ENCODE data around the gene GPER1. TPM values are rescaled to one million over a fixed set of nuclear protein-coding genes. Genes with fewer than 3 reads are reported as not detected.
"Not testable (repeated sequence)": the region's sequence is repeated elsewhere in the genome, so short reads cannot be mapped to it uniquely, and the experiment has no call there.

Gene GPER1
- total RNA-seq, 1 donor from 2014 or later: 1.2 TPM

- no peak overlapping the region for H2AFZ ChIP-seq (replicated peaks)
- Mint-ChIP-seq H3K4me3 (no peak overlapping the region), H3K4me1 (peaks cover 22% of the 10 kb centered on the region), H3K9me3 (peaks cover 3% of the 10 kb centered on the region), H3K27ac (no peak overlapping the region), H3K27me3 (ENCODE audit: insufficient read depth, low read depth) (peaks cover 11% of the 10 kb centered on the region), H3K36me3 (no peaks in the 10 kb centered on the region)
- no peak for DNase-seq (ENCODE audit: low spot score)
- H3K4me3 ChIP-seq: no peak overlapping the region
- H4K20me1 ChIP-seq (ENCODE audit: low read depth): peaks cover 5% of the 10 kb centered on the region
- peaks cover 7% of the 10 kb centered on the region for H3K4me1 ChIP-seq
- no peaks in the 10 kb centered on the region for H3K36me3 ChIP-seq
- TF ChIP-seq EZH2phosphoT487 (IDR thresholded peaks at IDR 0.05) (no peak), EZH2 (IDR thresholded peaks at IDR 0.05) (no peak), CTCF (IDR thresholded peaks at IDR 0.05) (no peak)
- no peaks in the 10 kb centered on the region for H3K9me3 ChIP-seq (ENCODE audit: low read depth)
- no peak overlapping the region for H3K9ac ChIP-seq
- H3K4me2 ChIP-seq: no peak overlapping the region
- no peaks in the 10 kb centered on the region for H3K27me3 ChIP-seq
- peaks cover 11% of the 10 kb centered on the region for H3F3A ChIP-seq (ENCODE audit: low read depth)
- H3K79me2 ChIP-seq (ENCODE audit: low read depth): peaks cover 3% of the 10 kb centered on the region
- no peak overlapping the region for H3K27ac ChIP-seq
Measured at GRCh38 chr7:1071731-1072254, 16.1 kb upstream of the GPER1 start.

GRCh38 chr7:1073142-1073977, 14.6 kb upstream of the GPER1 start:
- H3K4me3 Mint-ChIP-seq: peak overlapping the region; percentile 55
- Histone ChIP-seq H3K27me3 (no peaks in the 10 kb centered on the region), H2AFZ (replicated peaks) (no peak overlapping the region), H3K36me3 (no peaks in the 10 kb centered on the region), H3K9me3 (ENCODE audit: low read depth) (no peaks in the 10 kb centered on the region), H3F3A (ENCODE audit: low read depth) (peaks cover 11% of the 10 kb centered on the region), H3K4me2 (peak overlapping the region; percentile 6), H3K9ac (no peak overlapping the region), H3K27ac (no peak overlapping the region), H3K79me2 (ENCODE audit: low read depth) (peaks cover 3% of the 10 kb centered on the region), H3K4me3 (no peak overlapping the region), H4K20me1 (ENCODE audit: low read depth) (peaks cover 6% of the 10 kb centered on the region), H3K4me1 (peaks cover 7% of the 10 kb centered on the region)
- peak; percentile 70 for DNase-seq (ENCODE audit: low spot score)
- H3K9me3 Mint-ChIP-seq: peaks cover 3% of the 10 kb centered on the region
- H3K4me1 Mint-ChIP-seq: peaks cover 28% of the 10 kb centered on the region
- H3K36me3 Mint-ChIP-seq: no peaks in the 10 kb centered on the region
- H3K27me3 Mint-ChIP-seq (ENCODE audit: insufficient read depth, low read depth): peaks cover 11% of the 10 kb centered on the region
- peak overlapping the region; percentile 95 for H3K27ac Mint-ChIP-seq
- TF ChIP-seq EZH2 (IDR thresholded peaks at IDR 0.05) (no peak), CTCF (IDR thresholded peaks at IDR 0.05) (no peak), EZH2phosphoT487 (IDR thresholded peaks at IDR 0.05) (no peak)

GRCh38 chr7:1074018-1074417, 13.9 kb upstream of the GPER1 start:
- H3K27me3 ChIP-seq; H3K4me1 ChIP-seq; H3K27ac ChIP-seq; H3K4me3 Mint-ChIP-seq; DNase-seq (ENCODE audit: low spot score); H3K79me2 ChIP-seq (ENCODE audit: low read depth); H3K36me3 Mint-ChIP-seq; H3K9me3 ChIP-seq (ENCODE audit: low read depth); H3K9me3 Mint-ChIP-seq; H2AFZ ChIP-seq (replicated peaks); H3K4me3 ChIP-seq; H3K36me3 ChIP-seq; H3K4me2 ChIP-seq; H3K9ac ChIP-seq: not testable (repeated sequence)
- Mint-ChIP-seq H3K4me1 (peaks cover 28% of the 10 kb centered on the region), H3K27me3 (ENCODE audit: insufficient read depth, low read depth) (peaks cover 11% of the 10 kb centered on the region), H3K27ac (peak overlapping the region; percentile 94)
- Histone ChIP-seq H4K20me1 (ENCODE audit: low read depth) (peaks cover 13% of the 10 kb centered on the region), H3F3A (ENCODE audit: low read depth) (peaks cover 11% of the 10 kb centered on the region)
